Mesendoderm (in vitro differentiated cells): ENCODE data around the gene PARP11.

Source experiments
- DNase-seq: peaks from one replicate; pipeline ENCODE4 v3.0.0; 2013
- H2AK5ac ChIP-seq: 2 replicates; pipeline ENCODE4 v1.6.1; 2013; ENCODE audit warnings: low read length, inconsistent platforms
- H2BK120ac ChIP-seq: 2 replicates; pipeline ENCODE4 v1.6.1; 2013; ENCODE audit warnings: low read depth, mild to moderate bottlenecking, low read length, moderate library complexity, mixed read lengths
- H2BK15ac ChIP-seq: replicated peaks from 2 replicates; pipeline ENCODE4 v1.6.1; 2013; ENCODE audit warnings: low read depth, mild to moderate bottlenecking, moderate library complexity
- H2BK5ac ChIP-seq: 2 replicates; pipeline ENCODE4 v1.6.1; 2013; ENCODE audit warnings: low read length, inconsistent platforms
- H3K18ac ChIP-seq: 2 replicates; pipeline ENCODE4 v1.6.1; 2013; ENCODE audit warnings: mild to moderate bottlenecking, low read length, mixed read lengths
- H3K23ac ChIP-seq: one replicate; pipeline ENCODE4 v1.6.1; 2013; ENCODE audit warnings: low read length
- H3K27ac ChIP-seq: 2 replicates; pipeline ENCODE4 v1.5.1; 2013; ENCODE audit warnings: low read depth, mild to moderate bottlenecking, inconsistent platforms, low read length, moderate library complexity
- H3K27me3 ChIP-seq: 2 replicates; pipeline ENCODE4 v1.6.1; 2013; ENCODE audit warnings: low read length, control low read depth, mild to moderate bottlenecking, inconsistent platforms; ENCODE audit not compliant: insufficient read depth, poor library complexity
- H3K36me3 ChIP-seq: 2 replicates; pipeline ENCODE4 v1.6.1; 2013; ENCODE audit warnings: low read length, inconsistent platforms; ENCODE audit not compliant: control insufficient read depth, insufficient read depth
- H3K4ac ChIP-seq: one replicate; pipeline ENCODE4 v1.6.1; 2013; ENCODE audit warnings: low read depth, mild to moderate bottlenecking, low read length, moderate library complexity
- H3K4me1 ChIP-seq: 2 replicates; pipeline ENCODE4 v1.6.1; 2013; ENCODE audit warnings: low read depth, low read length, inconsistent platforms; ENCODE audit not compliant: control insufficient read depth
- H3K4me2 ChIP-seq: 2 replicates; pipeline ENCODE4 v1.6.1; 2013; ENCODE audit warnings: low read length
- H3K4me3 ChIP-seq: 2 replicates; pipeline ENCODE4 v1.5.1; 2013; ENCODE audit warnings: mild to moderate bottlenecking, low read length
- H3K56ac ChIP-seq: one replicate; pipeline ENCODE4 v1.6.1; 2013; ENCODE audit warnings: low read length
- H3K79me1 ChIP-seq: 2 replicates; pipeline ENCODE4 v1.6.1; 2013; ENCODE audit warnings: low read length, inconsistent platforms
- H3K79me2 ChIP-seq: 2 replicates; pipeline ENCODE4 v1.6.1; 2013; ENCODE audit warnings: mild to moderate bottlenecking, low read length; ENCODE audit not compliant: control insufficient read depth, insufficient read depth
- H3K9ac ChIP-seq: 2 replicates; pipeline ENCODE4 v1.6.1; 2013; ENCODE audit warnings: low read length, inconsistent platforms
- H4K5ac ChIP-seq: one replicate; pipeline ENCODE4 v1.6.1; 2013; ENCODE audit warnings: low read length
- H4K8ac ChIP-seq: one replicate; pipeline ENCODE4 v1.6.1; 2013; ENCODE audit warnings: low read depth, mild to moderate bottlenecking, control low read depth, low read length, moderate library complexity
- WGBS: extraction: QIAGEN DNeasy Blood & Tissue Kit; methylation state at CpG from one replicate; pipeline ENCODE4 v1.1.7; 2013; ENCODE audit warnings: low lambda C conversion rate, missing lambda C conversion rate; ENCODE audit not compliant: insufficient coverage; ENCODE audit errors: extremely low coverage; 5-methylcytosine and 5-hydroxymethylcytosine counted together

PARP11 gene

GRCh38 chr12:3761116-3761735 is 112.0 kb downstream of the PARP11 start:
- H3K4me2 ChIP-seq = no peak overlapping the region
- no peaks in the 10 kb centered on the region for H3K36me3 ChIP-seq
- no peak overlapping the region for H3K9ac ChIP-seq
- no peaks in the 10 kb centered on the region for H3K79me1 ChIP-seq
- H3K56ac ChIP-seq = no peak overlapping the region
- no peak overlapping the region for H3K4me3 ChIP-seq
- no CpG with 5 or more reads among the region's 7 CpGs for WGBS
- no peak for DNase-seq
- no peak overlapping the region for H4K5ac ChIP-seq
- no peaks in the 10 kb centered on the region for H3K79me2 ChIP-seq
- H3K27me3 ChIP-seq = no peaks in the 10 kb centered on the region
- H3K4ac ChIP-seq = no peak overlapping the region
- no peak overlapping the region for H2BK15ac ChIP-seq
- no peak overlapping the region for H2BK120ac ChIP-seq
- no peak overlapping the region for H3K27ac ChIP-seq
- no peak overlapping the region for H2AK5ac ChIP-seq
- H2BK5ac ChIP-seq = no peak overlapping the region
- no peaks in the 10 kb centered on the region for H3K4me1 ChIP-seq
- no peak overlapping the region for H3K23ac ChIP-seq
- no peak overlapping the region for H4K8ac ChIP-seq
- H3K18ac ChIP-seq = no peak overlapping the region

- Histone ChIP-seq H3K56ac (no peak overlapping the region), H4K5ac (no peak overlapping the region), H3K9ac (no peak overlapping the region), H3K4me1 (no peaks in the 10 kb centered on the region), H2BK15ac (no peak overlapping the region), H3K36me3 (no peaks in the 10 kb centered on the region), H3K18ac (no peak overlapping the region), H3K4me3 (no peak overlapping the region), H3K79me2 (no peaks in the 10 kb centered on the region), H3K4me2 (no peak overlapping the region), H2BK120ac (no peak overlapping the region), H2AK5ac (no peak overlapping the region), H3K23ac (no peak overlapping the region), H3K27ac (no peak overlapping the region), H3K27me3 (no peaks in the 10 kb centered on the region), H4K8ac (no peak overlapping the region), H3K79me1 (no peaks in the 10 kb centered on the region), H2BK5ac (no peak overlapping the region), H3K4ac (no peak overlapping the region)
- no peak for DNase-seq
- no CpG with 5 or more reads among the region's 2 CpGs for WGBS
These were observed 113.3 kb downstream of the PARP11 start for GRCh38 chr12:3759878-3760277.
